GM21423 (cell line): ENCODE results near the gene OLFM4.

Experiments used
- ATAC-seq: cut with Tn5 transposase; IDR thresholded peaks from one replicate; pipeline ENCODE4 v1.9.1; 2021; ENCODE audit warnings: mild to moderate bottlenecking, moderate library complexity; ENCODE audit not compliant: unreplicated experiment

Gene OLFM4, protein sequence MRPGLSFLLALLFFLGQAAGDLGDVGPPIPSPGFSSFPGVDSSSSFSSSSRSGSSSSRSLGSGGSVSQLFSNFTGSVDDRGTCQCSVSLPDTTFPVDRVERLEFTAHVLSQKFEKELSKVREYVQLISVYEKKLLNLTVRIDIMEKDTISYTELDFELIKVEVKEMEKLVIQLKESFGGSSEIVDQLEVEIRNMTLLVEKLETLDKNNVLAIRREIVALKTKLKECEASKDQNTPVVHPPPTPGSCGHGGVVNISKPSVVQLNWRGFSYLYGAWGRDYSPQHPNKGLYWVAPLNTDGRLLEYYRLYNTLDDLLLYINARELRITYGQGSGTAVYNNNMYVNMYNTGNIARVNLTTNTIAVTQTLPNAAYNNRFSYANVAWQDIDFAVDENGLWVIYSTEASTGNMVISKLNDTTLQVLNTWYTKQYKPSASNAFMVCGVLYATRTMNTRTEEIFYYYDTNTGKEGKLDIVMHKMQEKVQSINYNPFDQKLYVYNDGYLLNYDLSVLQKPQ

GRCh38 chr13:53028637-53029203, at the start of gene OLFM4:
OLFM4 (plus strand) TSS chr13:53028813; CDS start chr13:53028837, 24 bp downstream.
- no peak for ATAC-seq

GRCh38 chr13:52978989-52979388, 49.6 kb upstream of the OLFM4 start:
- ATAC-seq, result no peak

- no peak for ATAC-seq
Measured at GRCh38 chr13:52980695-52981094, 47.9 kb upstream of the OLFM4 start.

DNA sequence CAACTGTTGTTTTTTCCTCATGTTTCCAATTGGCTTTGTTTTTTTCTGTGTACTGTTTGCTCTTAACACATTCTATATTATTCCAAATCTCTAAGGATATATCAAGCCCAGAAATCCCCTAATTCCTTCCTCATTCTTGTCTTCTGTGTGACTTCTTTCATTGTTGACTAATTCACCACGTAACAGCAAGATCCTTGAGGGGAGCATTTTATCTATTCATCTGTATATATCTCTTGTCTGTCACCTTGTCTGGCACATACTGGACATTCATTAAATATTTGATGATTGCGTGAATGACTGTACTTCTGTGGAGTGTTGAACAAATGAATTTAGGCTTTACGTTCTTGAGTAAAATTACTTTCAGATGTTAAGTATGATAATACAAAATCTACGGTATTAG, 44.8 kb upstream of the OLFM4 start:
- ATAC-seq, result no peak

- no peak for ATAC-seq
Measured at GRCh38 chr13:52984881-52985363, 43.7 kb upstream of the OLFM4 start.

- no peak for ATAC-seq
Measured at GRCh38 chr13:52991344-52992020, 37.1 kb upstream of the OLFM4 start.

- no peak for ATAC-seq
Measured at GRCh38 chr13:52992110-52992509, 36.5 kb upstream of the OLFM4 start.

DNA sequence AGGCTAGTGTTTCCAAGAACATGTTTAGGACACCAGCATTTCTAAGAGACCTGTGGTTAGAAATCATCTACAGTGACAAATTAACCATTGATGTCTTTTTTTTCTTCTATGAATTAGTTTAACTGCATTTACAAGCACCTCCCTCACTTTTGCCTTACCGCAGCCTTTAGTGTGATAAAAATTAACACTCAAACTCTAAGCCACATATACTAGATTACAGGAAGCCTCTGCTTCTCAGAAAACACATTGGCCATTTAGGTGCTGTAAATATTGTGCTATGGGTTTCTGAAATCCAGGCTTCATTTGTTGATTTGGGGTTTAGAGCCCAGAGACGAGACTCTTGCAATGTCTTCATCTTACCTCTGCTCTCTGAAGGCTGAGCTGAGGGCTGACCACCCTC, 34.6 kb upstream of the OLFM4 start:
- ATAC-seq, result no peak

DNA sequence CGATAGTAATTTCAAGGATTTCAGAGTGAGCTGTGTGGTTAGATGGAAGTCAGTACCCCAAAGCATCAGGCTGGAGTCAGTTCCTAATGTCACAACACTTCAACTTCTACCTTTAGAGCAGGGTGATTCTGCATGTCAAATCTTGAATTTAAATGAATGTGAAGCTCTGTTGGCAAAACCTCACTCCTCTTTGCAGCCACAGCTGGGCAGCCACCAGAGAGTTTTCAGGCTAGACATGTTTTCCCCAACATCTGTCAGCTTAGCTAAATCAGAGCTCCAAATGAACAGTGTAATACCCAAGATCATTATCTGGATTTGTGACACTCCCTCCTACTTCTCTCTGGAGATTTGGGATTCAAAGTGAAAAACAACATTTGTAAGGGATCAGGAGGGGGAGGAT, 33.7 kb upstream of the OLFM4 start:
- ATAC-seq, result no peak

DNA sequence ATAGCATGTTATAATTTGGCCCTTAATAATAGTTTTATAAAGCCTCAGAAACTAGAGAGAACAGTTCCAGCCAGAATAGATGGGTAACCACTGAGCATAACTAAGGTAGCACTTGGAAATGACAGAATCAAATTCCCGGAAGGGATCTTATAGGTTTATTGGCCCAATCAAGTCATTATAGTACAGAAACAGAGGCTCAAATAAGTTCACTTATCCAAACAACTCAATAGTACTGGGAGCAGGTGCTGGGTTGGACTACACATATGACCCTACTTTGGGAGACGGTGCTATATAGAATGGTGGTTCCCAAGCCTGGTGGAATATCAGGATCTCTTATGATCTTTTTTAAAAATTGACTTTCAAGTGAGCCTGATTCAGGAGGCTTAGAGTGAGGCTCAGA, 32.7 kb upstream of the OLFM4 start:
- no peak for ATAC-seq

- no peak for ATAC-seq
Measured at GRCh38 chr13:52997951-52998876, 30.4 kb upstream of the OLFM4 start.

DNA sequence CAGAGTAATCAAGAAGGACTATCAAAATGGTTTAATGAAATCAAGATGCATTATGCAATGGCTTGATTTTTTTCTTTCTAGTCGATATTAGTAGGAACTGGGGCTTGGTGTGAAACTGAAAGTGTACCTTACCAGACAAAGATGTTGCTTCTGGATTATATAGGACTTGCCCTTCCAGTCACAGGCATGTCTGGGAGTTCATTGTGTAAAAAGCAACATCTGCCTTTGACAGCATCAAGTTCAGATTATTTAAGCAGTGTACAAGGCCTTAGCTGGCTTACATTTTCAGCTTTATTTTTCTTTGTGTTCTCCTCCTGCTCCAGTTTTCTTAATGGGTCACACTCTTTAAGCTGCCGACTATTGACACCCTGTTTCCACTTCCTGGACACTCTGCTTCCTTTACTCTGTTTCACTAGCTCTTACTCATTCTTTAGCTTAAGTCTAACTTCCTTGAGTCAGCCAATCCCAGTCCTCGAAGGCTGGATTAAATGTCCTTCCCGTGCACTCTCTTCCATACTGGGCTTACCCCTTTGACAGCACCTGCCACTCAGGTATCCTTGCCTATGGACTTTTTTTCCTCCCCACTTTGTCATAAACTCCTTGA, 29.4 kb upstream of the OLFM4 start:
- no peak for ATAC-seq

- ATAC-seq, result no peak
Measured at GRCh38 chr13:53001444-53002225, 27.0 kb upstream of the OLFM4 start.

GRCh38 chr13:53004573-53004972, 24.0 kb upstream of the OLFM4 start:
- ATAC-seq, result no peak

GRCh38 chr13:53005626-53006025, 23.0 kb upstream of the OLFM4 start:
- no peak for ATAC-seq

DNA sequence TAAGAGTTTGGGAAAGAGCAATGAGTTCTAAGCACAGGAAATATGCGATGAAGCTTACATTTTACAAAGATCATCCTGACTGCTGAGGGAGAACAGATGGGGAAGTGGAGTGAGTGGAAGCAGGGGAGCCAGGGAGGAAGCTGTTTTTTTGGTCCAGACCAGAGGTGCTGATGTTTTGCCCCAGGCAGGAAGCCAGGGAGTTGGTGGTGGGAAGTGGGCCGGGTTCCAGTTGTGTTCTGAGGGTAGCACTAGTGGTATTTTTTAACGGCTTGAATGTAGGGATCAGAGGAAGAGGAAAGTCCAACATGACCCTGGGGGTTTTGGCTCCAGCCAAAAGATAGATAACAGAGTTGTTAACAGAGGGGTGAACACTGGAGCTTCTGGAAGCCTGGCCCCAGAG, 20.7 kb upstream of the OLFM4 start:
- no peak for ATAC-seq

DNA sequence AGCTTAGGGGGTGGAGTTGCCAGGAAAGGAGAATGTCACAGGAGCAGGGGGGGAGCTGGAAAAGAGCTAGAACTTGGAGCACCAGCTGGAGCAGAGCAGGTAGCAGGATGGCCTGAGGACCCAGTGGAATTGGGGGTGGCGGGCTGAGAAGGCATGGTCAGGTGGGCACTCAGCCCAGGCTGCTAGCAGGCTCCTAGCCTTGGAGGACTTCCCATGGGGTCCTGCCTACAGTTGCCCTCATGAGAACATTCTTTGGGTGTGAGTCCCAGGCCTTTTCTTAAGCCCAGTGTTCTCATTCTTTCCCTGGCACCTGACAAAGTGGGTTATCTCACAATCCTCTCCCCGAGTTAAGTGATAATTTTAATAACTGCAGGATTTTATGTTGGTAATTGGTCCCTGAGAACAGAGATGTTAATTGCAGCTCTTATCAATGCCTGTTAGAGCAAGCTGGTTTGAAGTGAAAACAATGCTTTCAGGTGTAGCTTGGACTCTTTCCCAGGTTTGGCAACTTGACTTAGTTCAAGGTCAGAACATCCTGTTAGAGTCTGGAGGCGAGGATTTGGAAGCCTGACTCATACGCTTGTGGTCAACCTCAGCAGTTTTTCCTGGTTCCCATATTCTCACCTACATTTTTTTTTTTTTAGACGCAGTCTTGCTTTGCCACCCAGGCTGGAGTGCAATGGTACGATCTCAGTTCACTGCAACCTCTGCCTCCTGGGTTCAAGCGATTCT, 18.1 kb upstream of the OLFM4 start:
- ATAC-seq, result no peak

- ATAC-seq, result no peak
Measured at GRCh38 chr13:53012707-53013106, 15.9 kb upstream of the OLFM4 start.

DNA sequence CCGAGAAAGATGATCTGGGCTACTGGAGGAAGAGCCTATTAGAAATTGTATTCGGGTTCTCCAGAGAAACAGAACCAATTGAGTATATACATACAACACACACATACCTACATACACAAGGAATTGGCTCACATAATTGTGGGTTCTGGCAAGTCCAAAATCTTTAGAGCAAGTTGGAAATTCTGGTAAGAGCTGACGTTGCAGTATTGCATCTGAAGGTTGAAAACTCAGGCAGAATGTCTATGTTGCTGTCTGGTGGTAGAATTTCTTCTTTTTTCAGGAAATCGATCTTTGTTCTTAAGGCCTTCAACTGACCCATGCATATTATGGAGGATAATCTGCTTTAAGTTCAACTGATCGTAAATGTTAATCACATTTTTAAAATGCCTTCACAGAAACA, 15.5 kb upstream of the OLFM4 start:
- no peak for ATAC-seq
